ENCODE data around the gene RSPH1. TPM values are rescaled to one million over a fixed set of nuclear protein-coding genes. Genes with fewer than 3 reads are reported as not detected.

RSPH1 gene
- total and polyA plus RNA-seq, 4 donors: 3.7 to 37.5 (median 19.5) TPM

GRCh38 chr21:42493109-42494060, 2.6 kb downstream of the RSPH1 start:
- H3K4me1 ChIP-seq (ENCODE audit: control insufficient read depth, insufficient read depth, low read length): peaks cover 18% of the 10 kb centered on the region
- H3K27me3 ChIP-seq (ENCODE audit: control insufficient read depth, insufficient read depth, low read length): no peaks in the 10 kb centered on the region
- H3K4me3 ChIP-seq (ENCODE audit: low read depth, low read length): no peak overlapping the region
- WGBS (ENCODE audit: insufficient coverage): 94% methylated on average over 5 of the region's 13 CpGs
- no peak overlapping the region for H3K27ac ChIP-seq (ENCODE audit: low read depth, low read length)
- no peak for DNase-seq (ENCODE audit: low read depth in 4 of 6, low spot score in 6 of 6)
- no peaks in the 10 kb centered on the region for H3K36me3 ChIP-seq (ENCODE audit: control insufficient read depth, insufficient read depth, low read length)
- H3K9me3 ChIP-seq (ENCODE audit: control insufficient read depth, insufficient read depth, low read length): no peaks in the 10 kb centered on the region

- WGBS (ENCODE audit: insufficient coverage): 83% methylated on average over 6 of the region's 8 CpGs
- Histone ChIP-seq H3K27me3 (ENCODE audit: control insufficient read depth, insufficient read depth, low read length) (no peaks in the 10 kb centered on the region), H3K4me1 (ENCODE audit: control insufficient read depth, insufficient read depth, low read length) (peaks cover 18% of the 10 kb centered on the region), H3K9me3 (ENCODE audit: control insufficient read depth, insufficient read depth, low read length) (no peaks in the 10 kb centered on the region), H3K36me3 (ENCODE audit: control insufficient read depth, insufficient read depth, low read length) (no peaks in the 10 kb centered on the region), H3K4me3 (ENCODE audit: low read depth, low read length) (no peak overlapping the region), H3K27ac (ENCODE audit: low read depth, low read length) (no peak overlapping the region)
- no peak for DNase-seq (ENCODE audit: low read depth in 4 of 6, low spot score in 6 of 6)
Measured at GRCh38 chr21:42492201-42492600, 3.8 kb downstream of the RSPH1 start.

DNA sequence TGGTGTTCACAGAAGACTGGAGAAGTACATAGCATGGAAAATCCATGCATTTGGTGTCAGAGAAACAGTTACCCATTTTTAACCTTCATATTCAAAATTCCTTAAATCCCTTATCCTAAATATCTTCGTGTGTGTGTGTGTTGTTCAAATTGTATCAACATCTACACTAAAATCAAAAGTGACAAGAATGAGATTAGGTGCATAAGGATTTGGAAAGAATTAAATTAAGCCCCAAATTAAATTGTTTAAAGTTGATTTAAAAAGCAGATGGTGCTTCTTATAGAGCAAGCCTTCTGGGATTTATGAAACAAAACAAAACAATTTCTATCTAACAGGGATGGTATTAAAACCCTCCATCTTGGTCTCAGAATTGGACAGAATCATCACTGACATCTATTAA, 4.7 kb downstream of the RSPH1 start:
- WGBS (ENCODE audit: insufficient coverage): no CpG with 5 or more reads among the region's 1 CpG
- H3K27me3 ChIP-seq (ENCODE audit: control insufficient read depth, insufficient read depth, low read length): no peaks in the 10 kb centered on the region
- peaks cover 12% of the 10 kb centered on the region for H3K4me1 ChIP-seq (ENCODE audit: control insufficient read depth, insufficient read depth, low read length)
- no peak for DNase-seq (ENCODE audit: low read depth in 4 of 6, low spot score in 6 of 6)
- H3K9me3 ChIP-seq (ENCODE audit: control insufficient read depth, insufficient read depth, low read length): no peaks in the 10 kb centered on the region
- no peak overlapping the region for H3K4me3 ChIP-seq (ENCODE audit: low read depth, low read length)
- no peak overlapping the region for H3K27ac ChIP-seq (ENCODE audit: low read depth, low read length)
- no peaks in the 10 kb centered on the region for H3K36me3 ChIP-seq (ENCODE audit: control insufficient read depth, insufficient read depth, low read length)

DNA sequence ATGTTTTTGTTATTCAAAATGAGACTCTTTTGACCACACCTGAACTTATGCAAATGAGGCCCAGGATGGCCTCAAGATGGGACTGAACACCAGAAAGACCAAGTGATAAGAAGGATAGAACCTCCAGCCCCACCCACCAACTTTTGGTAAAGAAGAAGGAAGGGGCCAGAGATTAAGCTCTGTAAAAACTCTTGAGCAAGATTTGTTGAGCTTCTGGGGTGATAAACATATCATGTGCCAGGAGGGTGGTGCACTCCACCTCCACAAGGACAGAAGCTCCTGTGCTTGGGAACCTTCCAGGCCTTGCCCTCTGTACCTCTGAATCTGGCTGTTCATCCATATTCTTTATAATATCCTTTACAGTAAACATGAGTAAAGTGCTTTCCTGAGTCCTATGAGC, 5.3 kb downstream of the RSPH1 start:
- no peak for DNase-seq (ENCODE audit: low read depth in 4 of 6, low spot score in 6 of 6)
- no peak overlapping the region for H3K27ac ChIP-seq (ENCODE audit: low read depth, low read length)
- H3K4me1 ChIP-seq (ENCODE audit: control insufficient read depth, insufficient read depth, low read length): peaks cover 9% of the 10 kb centered on the region
- no peaks in the 10 kb centered on the region for H3K27me3 ChIP-seq (ENCODE audit: control insufficient read depth, insufficient read depth, low read length)
- no peaks in the 10 kb centered on the region for H3K9me3 ChIP-seq (ENCODE audit: control insufficient read depth, insufficient read depth, low read length)
- H3K4me3 ChIP-seq (ENCODE audit: low read depth, low read length): no peak overlapping the region
- H3K36me3 ChIP-seq (ENCODE audit: control insufficient read depth, insufficient read depth, low read length): no peaks in the 10 kb centered on the region

GRCh38 chr21:42489991-42490390, 6.0 kb downstream of the RSPH1 start:
- H3K27me3 ChIP-seq (ENCODE audit: control insufficient read depth, insufficient read depth, low read length): no peaks in the 10 kb centered on the region
- no peak for DNase-seq (ENCODE audit: low read depth in 4 of 6, low spot score in 6 of 6)
- H3K36me3 ChIP-seq (ENCODE audit: control insufficient read depth, insufficient read depth, low read length): no peaks in the 10 kb centered on the region
- H3K4me3 ChIP-seq (ENCODE audit: low read depth, low read length): no peak overlapping the region
- 93% methylated on average over 3 of the region's 4 CpGs for WGBS (ENCODE audit: insufficient coverage)
- no peaks in the 10 kb centered on the region for H3K9me3 ChIP-seq (ENCODE audit: control insufficient read depth, insufficient read depth, low read length)
- no peak overlapping the region for H3K27ac ChIP-seq (ENCODE audit: low read depth, low read length)
- peaks cover 4% of the 10 kb centered on the region for H3K4me1 ChIP-seq (ENCODE audit: control insufficient read depth, insufficient read depth, low read length)

DNA sequence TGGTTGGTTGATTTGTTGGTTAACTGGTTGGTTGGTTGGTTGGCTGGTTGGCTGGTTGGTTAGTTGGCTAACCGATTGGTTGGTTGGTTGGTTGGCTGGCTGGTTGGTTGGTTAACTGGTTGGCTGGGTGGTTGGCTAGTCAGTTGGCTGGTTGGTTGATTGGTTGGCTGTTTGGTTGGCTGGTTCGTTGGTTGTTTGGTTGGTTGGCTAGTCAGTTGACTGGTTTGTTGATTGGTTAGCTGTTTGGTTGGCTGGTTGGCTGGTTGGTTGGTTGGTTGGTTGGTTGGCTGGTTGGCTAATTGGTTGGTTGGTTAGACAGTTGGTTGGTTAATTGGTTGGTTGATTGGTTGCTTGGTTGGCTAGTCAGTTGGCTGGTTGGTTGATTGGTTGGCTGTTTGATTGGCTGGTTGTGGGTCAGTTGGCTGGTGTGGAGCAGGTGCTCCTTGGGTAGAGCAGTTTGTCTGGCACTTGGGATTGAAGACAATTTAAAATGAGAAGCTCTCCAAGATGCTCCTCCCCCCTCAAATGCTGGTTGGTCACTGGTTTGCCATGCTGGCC, 6.9 kb downstream of the RSPH1 start:
- Histone ChIP-seq H3K36me3 (ENCODE audit: control insufficient read depth, insufficient read depth, low read length) (no peaks in the 10 kb centered on the region), H3K27ac (ENCODE audit: low read depth, low read length) (no peak overlapping the region), H3K4me3 (ENCODE audit: low read depth, low read length) (no peak overlapping the region), H3K27me3 (ENCODE audit: control insufficient read depth, insufficient read depth, low read length) (no peaks in the 10 kb centered on the region), H3K4me1 (ENCODE audit: control insufficient read depth, insufficient read depth, low read length) (peaks cover 4% of the 10 kb centered on the region), H3K9me3 (ENCODE audit: control insufficient read depth, insufficient read depth, low read length) (no peaks in the 10 kb centered on the region)
- WGBS (ENCODE audit: insufficient coverage): 91% methylated on average over 2 of the region's 2 CpGs
- DNase-seq (ENCODE audit: low read depth in 4 of 6, low spot score in 6 of 6): no peak

DNA sequence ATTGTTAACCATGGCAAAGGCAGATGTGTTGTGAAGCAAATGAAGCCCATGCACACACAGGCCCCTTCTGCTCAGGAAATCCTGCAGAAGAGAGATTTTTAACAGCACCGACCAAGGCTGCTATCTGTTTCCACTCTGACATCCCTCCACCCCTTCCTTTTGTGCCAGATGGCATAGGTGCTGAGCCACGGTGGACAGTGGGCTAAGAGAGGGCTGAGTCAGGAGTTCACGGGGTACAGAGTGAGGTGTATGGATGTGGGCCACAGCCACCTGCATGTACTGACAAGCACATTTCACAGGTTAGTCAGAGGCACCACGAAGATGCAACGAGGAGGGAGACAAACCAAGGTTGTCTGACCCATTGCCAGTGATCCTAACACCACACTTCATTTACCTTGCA, 9.5 kb downstream of the RSPH1 start:
- 80% methylated on average over 4 of the region's 5 CpGs for WGBS (ENCODE audit: insufficient coverage)
- no peaks in the 10 kb centered on the region for H3K9me3 ChIP-seq (ENCODE audit: control insufficient read depth, insufficient read depth, low read length)
- no peaks in the 10 kb centered on the region for H3K27me3 ChIP-seq (ENCODE audit: control insufficient read depth, insufficient read depth, low read length)
- H3K4me3 ChIP-seq (ENCODE audit: low read depth, low read length): no peak overlapping the region
- peaks cover 4% of the 10 kb centered on the region for H3K4me1 ChIP-seq (ENCODE audit: control insufficient read depth, insufficient read depth, low read length)
- no peaks in the 10 kb centered on the region for H3K36me3 ChIP-seq (ENCODE audit: control insufficient read depth, insufficient read depth, low read length)
- H3K27ac ChIP-seq (ENCODE audit: low read depth, low read length): no peak overlapping the region
- DNase-seq (ENCODE audit: low read depth in 4 of 6, low spot score in 6 of 6): no peak

GRCh38 chr21:42486072-42486471, 10.0 kb downstream of the RSPH1 start:
- H3K9me3 ChIP-seq (ENCODE audit: control insufficient read depth, insufficient read depth, low read length): no peaks in the 10 kb centered on the region
- peaks cover 4% of the 10 kb centered on the region for H3K4me1 ChIP-seq (ENCODE audit: control insufficient read depth, insufficient read depth, low read length)
- 94% methylated on average over 1 of the region's 6 CpGs for WGBS (ENCODE audit: insufficient coverage)
- no peak overlapping the region for H3K27ac ChIP-seq (ENCODE audit: low read depth, low read length)
- DNase-seq (ENCODE audit: low read depth in 4 of 6, low spot score in 6 of 6): no peak
- no peaks in the 10 kb centered on the region for H3K36me3 ChIP-seq (ENCODE audit: control insufficient read depth, insufficient read depth, low read length)
- H3K27me3 ChIP-seq (ENCODE audit: control insufficient read depth, insufficient read depth, low read length): no peaks in the 10 kb centered on the region
- no peak overlapping the region for H3K4me3 ChIP-seq (ENCODE audit: low read depth, low read length)

GRCh38 chr21:42484966-42485365, 11.1 kb downstream of the RSPH1 start:
- peaks cover 4% of the 10 kb centered on the region for H3K4me1 ChIP-seq (ENCODE audit: control insufficient read depth, insufficient read depth, low read length)
- H3K36me3 ChIP-seq (ENCODE audit: control insufficient read depth, insufficient read depth, low read length): no peaks in the 10 kb centered on the region
- H3K4me3 ChIP-seq (ENCODE audit: low read depth, low read length): no peak overlapping the region
- WGBS (ENCODE audit: insufficient coverage): 55% methylated on average over 2 of the region's 7 CpGs
- H3K9me3 ChIP-seq (ENCODE audit: control insufficient read depth, insufficient read depth, low read length): no peaks in the 10 kb centered on the region
- no peak for DNase-seq (ENCODE audit: low read depth in 4 of 6, low spot score in 6 of 6)
- no peaks in the 10 kb centered on the region for H3K27me3 ChIP-seq (ENCODE audit: control insufficient read depth, insufficient read depth, low read length)
- no peak overlapping the region for H3K27ac ChIP-seq (ENCODE audit: low read depth, low read length)

- peaks cover 4% of the 10 kb centered on the region for H3K4me1 ChIP-seq (ENCODE audit: control insufficient read depth, insufficient read depth, low read length)
- no peaks in the 10 kb centered on the region for H3K9me3 ChIP-seq (ENCODE audit: control insufficient read depth, insufficient read depth, low read length)
- H3K27me3 ChIP-seq (ENCODE audit: control insufficient read depth, insufficient read depth, low read length): no peaks in the 10 kb centered on the region
- DNase-seq (ENCODE audit: low read depth in 4 of 6, low spot score in 6 of 6): no peak
- 100% methylated on average over 1 of the region's 4 CpGs for WGBS (ENCODE audit: insufficient coverage)
- H3K4me3 ChIP-seq (ENCODE audit: low read depth, low read length): no peak overlapping the region
- H3K36me3 ChIP-seq (ENCODE audit: control insufficient read depth, insufficient read depth, low read length): no peaks in the 10 kb centered on the region
- H3K27ac ChIP-seq (ENCODE audit: low read depth, low read length): no peak overlapping the region
Measured at GRCh38 chr21:42481169-42481568, 14.9 kb downstream of the RSPH1 start.

Measured in spinal cord (tissue), 10 donors.